Testis (tissue), 3 donors: Measurements from ENCODE around the gene TUBA4B. TPM values are rescaled to one million over a fixed set of nuclear protein-coding genes. Genes with fewer than 3 reads are reported as not detected.
A peak's percentile ranks its signal among the peaks of the same experiment; 100 is the strongest.

Experiments
- DNase-seq: peaks from one replicate; pipeline ENCODE4 v3.0.0-alpha.2; 2019
- H3K27ac ChIP-seq, 2 donors: fragments of 200-600 bp; sonication (generic); one replicate each; pipeline ENCODE4 v1.5.1; 2019
- H3K27me3 ChIP-seq: fragments of 200-600 bp; sonication (generic); one replicate; pipeline ENCODE4 v1.5.1; 2019
- H3K36me3 ChIP-seq: fragments of 200-600 bp; sonication (generic); one replicate; pipeline ENCODE4 v1.5.1; 2017; ENCODE audit warnings: low read depth; ENCODE audit errors: missing control alignments
- H3K4me1 ChIP-seq: fragments of 200-600 bp; sonication (generic); one replicate; pipeline ENCODE4 v1.5.1; 2019
- H3K4me3 ChIP-seq, 2 donors: fragments of 200-600 bp; sonication (generic); one replicate each; pipeline ENCODE4 v1.5.1; 2017 to 2019
- H3K9me3 ChIP-seq: fragments of 200-600 bp; sonication (generic); one replicate; pipeline ENCODE4 v1.5.1; 2017
- CTCF ChIP-seq, 3 experiments: fragments of 450-650 bp in 2 of 3; fragments of 200-600 bp in 1 of 3; sonication (generic) in 1 of 3; IDR thresholded peaks; one replicate each; pipeline ENCODE4 v1.5.1; 2016 to 2019; ENCODE audit warnings: antibody characterized with exemption in 3 of 3, mild to moderate bottlenecking in 2 of 3, moderate library complexity in 1 of 3
- POLR2A ChIP-seq: fragments of 450-650 bp; IDR thresholded peaks from one replicate; pipeline ENCODE4 v1.6.1; 2017; ENCODE audit warnings: antibody characterized with exemption, mild to moderate bottlenecking, moderate library complexity
- WGBS, 2 donors: methylation state at CpG; one replicate each; pipeline ENCODE4 v1.1.5; 2018; 5-methylcytosine and 5-hydroxymethylcytosine counted together
- intact Hi-C: fragments of 100-400 bp; cut with DNase I; formaldehyde crosslinking; loops from one replicate; pipeline ENCODE4 v1.15.1; 2023; ENCODE audit warnings: low total_unique reads
- polyA plus RNA-seq: library from polyadenylated mRNA; stranded (reverse); fragments of 350-450 nt; fragmentation: Illumina TruSeq; extraction: RNeasy Lipid Tissue Mini Kit (QIAGEN cat#74804); gene quantifications from one replicate; pipeline ENCODE4 v1.2.3, GENCODE V29; 2014; ENCODE audit warnings: low read depth, low replicate concordance; ENCODE audit not compliant: insufficient read depth
- total RNA-seq, 2 donors: library from RNA; depleted of rRNA; stranded (reverse); fragments of >200 nt; gene quantifications; one replicate each; pipeline ENCODE4 v1.2.3, GENCODE V29; 2016

The TUBA4B gene
- total and polyA plus RNA-seq, 3 donors from 2014 or later = 0.25 to 1.6 TPM; not detected in 1

GRCh38 chr2:219281588-219281987 lies 28.5 kb downstream of the TUBA4B start:
- H3K36me3 ChIP-seq = no peaks in the 10 kb centered on the region
- no peaks in the 10 kb centered on the region for H3K9me3 ChIP-seq
- H3K27me3 ChIP-seq = no peaks in the 10 kb centered on the region
- WGBS, 2 donors = 90 to 91% methylated on average over 8 of the region's 8 CpGs
- TF ChIP-seq CTCF (IDR thresholded peaks at IDR 0.05) = no peak
- TF ChIP-seq POLR2A = no peak
- no peak overlapping the region for H3K4me3 ChIP-seq
- peaks cover 33% of the 10 kb centered on the region for H3K4me1 ChIP-seq
- intact Hi-C loops = no loop called here
- DNase-seq = no peak
- H3K27ac ChIP-seq = peak overlapping the region in 1 of 2 donors; percentile 4

- Histone ChIP-seq H3K36me3 (no peaks in the 10 kb centered on the region), H3K4me1 (peaks cover 33% of the 10 kb centered on the region), H3K4me3 (no peak overlapping the region), H3K9me3 (no peaks in the 10 kb centered on the region), H3K27ac (no peak overlapping the region), H3K27me3 (no peaks in the 10 kb centered on the region)
- WGBS, 2 donors = 89 to 94% methylated on average over 5 of the region's 5 CpGs
- intact Hi-C loops = no loop called here
- TF ChIP-seq POLR2A (no peak), CTCF (IDR thresholded peaks at IDR 0.05) (no peak)
- no peak for DNase-seq
Measured at GRCh38 chr2:219282375-219282774, 29.3 kb downstream of the TUBA4B start.

- Histone ChIP-seq H3K27ac (no peak overlapping the region), H3K4me1 (peaks cover 26% of the 10 kb centered on the region), H3K27me3 (no peaks in the 10 kb centered on the region), H3K36me3 (no peaks in the 10 kb centered on the region), H3K4me3 (no peak overlapping the region), H3K9me3 (no peaks in the 10 kb centered on the region)
- DNase-seq = no peak
- no peak for TF ChIP-seq POLR2A
- TF ChIP-seq CTCF (IDR thresholded peaks at IDR 0.05) = no peak
- WGBS, 2 donors = 83 to 89% methylated on average over 13 to 17 of the region's 17 CpGs
- intact Hi-C loops = no loop called here
Measured at GRCh38 chr2:219282943-219283581, 30.0 kb downstream of the TUBA4B start.

- intact Hi-C loops = no loop called here
- Histone ChIP-seq H3K4me3 (no peak overlapping the region), H3K4me1 (peaks cover 26% of the 10 kb centered on the region), H3K27me3 (no peaks in the 10 kb centered on the region), H3K9me3 (no peaks in the 10 kb centered on the region), H3K36me3 (no peaks in the 10 kb centered on the region), H3K27ac (no peak overlapping the region)
- TF ChIP-seq POLR2A (no peak), CTCF (IDR thresholded peaks at IDR 0.05) (no peak)
- 88 to 90% methylated on average over 11 to 16 of the region's 16 CpGs for WGBS, 2 donors
- no peak for DNase-seq
Measured at GRCh38 chr2:219284501-219285372, 31.7 kb downstream of the TUBA4B start.
